GM12873 (cell line): Measurements from ENCODE around the gene RINL.

ENCODE experiments used
- CTCF ChIP-seq: IDR thresholded peaks from 2 replicates; pipeline ENCODE4 v1.5.1; 2012; ENCODE audit warnings: low read depth, mild to moderate bottlenecking, moderate library complexity, low read length, control low read depth; ENCODE audit not compliant: insufficient read depth; ENCODE audit errors: missing control alignments

The RINL gene

GRCh38 chr19:38869160-38869835 lies 8.8 kb downstream of the RINL start:
- TF ChIP-seq CTCF, result no peak

- no peak for TF ChIP-seq CTCF
These were observed 9.5 kb downstream of the RINL start for GRCh38 chr19:38868551-38868950.

- TF ChIP-seq CTCF, result no peak
These were observed 10.8 kb downstream of the RINL start for GRCh38 chr19:38867171-38867780.

GRCh38 chr19:38862321-38863059 lies 15.6 kb downstream of the RINL start:
- TF ChIP-seq CTCF, result no peak

GRCh38 chr19:38861368-38861767 lies 16.7 kb downstream of the RINL start:
- TF ChIP-seq CTCF, result no peak

GRCh38 chr19:38856813-38857212 lies 21.3 kb downstream of the RINL start:
- TF ChIP-seq CTCF, result no peak

- no peak for TF ChIP-seq CTCF
These were observed 24.9 kb downstream of the RINL start for GRCh38 chr19:38853214-38853613.
